ENCODE results near the gene FLT1.

The FLT1 gene

GRCh38 chr13:28394422-28394821 is 100.5 kb downstream of the FLT1 start:
- H2AFZ ChIP-seq (ENCODE audit: low read depth, low read length) = no peak overlapping the region
- no peaks in the 10 kb centered on the region for H3K79me2 ChIP-seq (ENCODE audit: insufficient read depth, low read length)
- TF ChIP-seq CTCF (IDR thresholded peaks at IDR 0.05; ENCODE audit: borderline replicate concordance, extremely low read depth, low read length, poor library complexity, severe bottlenecking) (no peak), EZH2 (IDR thresholded peaks at IDR 0.05; ENCODE audit: borderline replicate concordance, low read depth, low read length, severe bottlenecking) (no peak)
- no peaks in the 10 kb centered on the region for H3K4me1 ChIP-seq (ENCODE audit: insufficient read depth, low read length)
- no peaks in the 10 kb centered on the region for H4K20me1 ChIP-seq (ENCODE audit: insufficient read depth, low read length)
- ATAC-seq (ENCODE audit: insufficient read depth, low read depth) (no peak), DNase-seq (no peak)
- no peak overlapping the region for H3K9ac ChIP-seq (ENCODE audit: low read depth, low read length)
- no peaks in the 10 kb centered on the region for H3K9me3 ChIP-seq (ENCODE audit: insufficient read depth, low read length, severe bottlenecking)
- H3K27ac ChIP-seq (ENCODE audit: low read length) = no peak overlapping the region
- H3K36me3 ChIP-seq (ENCODE audit: insufficient read depth, low read length) = no peaks in the 10 kb centered on the region
- H3K4me3 ChIP-seq (ENCODE audit: low read depth in 1 of 2, low read length in 2 of 2) = no peak overlapping the region
- H3K27me3 ChIP-seq (ENCODE audit: insufficient read depth, low read length, poor library complexity) = no peaks in the 10 kb centered on the region
- H3K4me2 ChIP-seq (ENCODE audit: insufficient read depth, low read length) = no peak overlapping the region

- no peak overlapping the region for H3K27ac ChIP-seq (ENCODE audit: low read length)
- H4K20me1 ChIP-seq (ENCODE audit: insufficient read depth, low read length) = no peaks in the 10 kb centered on the region
- DNase-seq (no peak), ATAC-seq (ENCODE audit: insufficient read depth, low read depth) (no peak)
- no peak for TF ChIP-seq CTCF (IDR thresholded peaks at IDR 0.05; ENCODE audit: borderline replicate concordance, extremely low read depth, low read length, poor library complexity, severe bottlenecking)
- no peak for TF ChIP-seq EZH2 (IDR thresholded peaks at IDR 0.05; ENCODE audit: borderline replicate concordance, low read depth, low read length, severe bottlenecking)
- H3K4me2 ChIP-seq (ENCODE audit: insufficient read depth, low read length) = no peak overlapping the region
- no peaks in the 10 kb centered on the region for H3K4me1 ChIP-seq (ENCODE audit: insufficient read depth, low read length)
- H3K27me3 ChIP-seq (ENCODE audit: insufficient read depth, low read length, poor library complexity) = no peaks in the 10 kb centered on the region
- no peak overlapping the region for H2AFZ ChIP-seq (ENCODE audit: low read depth, low read length)
- H3K9ac ChIP-seq (ENCODE audit: low read depth, low read length) = no peak overlapping the region
- no peak overlapping the region for H3K4me3 ChIP-seq (ENCODE audit: low read depth in 1 of 2, low read length in 2 of 2)
- no peaks in the 10 kb centered on the region for H3K36me3 ChIP-seq (ENCODE audit: insufficient read depth, low read length)
- no peaks in the 10 kb centered on the region for H3K79me2 ChIP-seq (ENCODE audit: insufficient read depth, low read length)
- no peaks in the 10 kb centered on the region for H3K9me3 ChIP-seq (ENCODE audit: insufficient read depth, low read length, severe bottlenecking)
These were observed 101.9 kb downstream of the FLT1 start for GRCh38 chr13:28392896-28393505.

GRCh38 chr13:28392428-28392827 is 102.5 kb downstream of the FLT1 start:
- no peak for DNase-seq
- Histone ChIP-seq H3K79me2 (ENCODE audit: insufficient read depth, low read length) (no peaks in the 10 kb centered on the region), H3K27me3 (ENCODE audit: insufficient read depth, low read length, poor library complexity) (no peaks in the 10 kb centered on the region), H3K9me3 (ENCODE audit: insufficient read depth, low read length, severe bottlenecking) (no peaks in the 10 kb centered on the region), H3K36me3 (ENCODE audit: insufficient read depth, low read length) (no peaks in the 10 kb centered on the region), H2AFZ (ENCODE audit: low read depth, low read length) (no peak overlapping the region), H3K4me1 (ENCODE audit: insufficient read depth, low read length) (no peaks in the 10 kb centered on the region), H3K27ac (ENCODE audit: low read length) (no peak overlapping the region), H3K9ac (ENCODE audit: low read depth, low read length) (no peak overlapping the region), H4K20me1 (ENCODE audit: insufficient read depth, low read length) (no peaks in the 10 kb centered on the region), H3K4me2 (ENCODE audit: insufficient read depth, low read length) (no peak overlapping the region), H3K4me3 (ENCODE audit: low read depth in 1 of 2, low read length in 2 of 2) (no peak overlapping the region)
- no peak for ATAC-seq (ENCODE audit: insufficient read depth, low read depth)
- no peak for TF ChIP-seq CTCF (IDR thresholded peaks at IDR 0.05; ENCODE audit: borderline replicate concordance, extremely low read depth, low read length, poor library complexity, severe bottlenecking)
- no peak for TF ChIP-seq EZH2 (IDR thresholded peaks at IDR 0.05; ENCODE audit: borderline replicate concordance, low read depth, low read length, severe bottlenecking)

Data from DND-41 (cell line).